Stromal cell of bone marrow (primary cell): Measurements from ENCODE around the gene GLIPR1L2.
A peak's percentile ranks its signal among the peaks of the same experiment; 100 is the strongest.
"Not testable (repeated sequence)": the region's sequence is repeated elsewhere in the genome, so short reads cannot be mapped to it uniquely, and the experiment has no call there.

ENCODE experiments used
- DNase-seq: peaks from one replicate; pipeline ENCODE4 v3.0.0-alpha.2; 2012; ENCODE audit warnings: low read depth

GLIPR1L2 gene

DNA sequence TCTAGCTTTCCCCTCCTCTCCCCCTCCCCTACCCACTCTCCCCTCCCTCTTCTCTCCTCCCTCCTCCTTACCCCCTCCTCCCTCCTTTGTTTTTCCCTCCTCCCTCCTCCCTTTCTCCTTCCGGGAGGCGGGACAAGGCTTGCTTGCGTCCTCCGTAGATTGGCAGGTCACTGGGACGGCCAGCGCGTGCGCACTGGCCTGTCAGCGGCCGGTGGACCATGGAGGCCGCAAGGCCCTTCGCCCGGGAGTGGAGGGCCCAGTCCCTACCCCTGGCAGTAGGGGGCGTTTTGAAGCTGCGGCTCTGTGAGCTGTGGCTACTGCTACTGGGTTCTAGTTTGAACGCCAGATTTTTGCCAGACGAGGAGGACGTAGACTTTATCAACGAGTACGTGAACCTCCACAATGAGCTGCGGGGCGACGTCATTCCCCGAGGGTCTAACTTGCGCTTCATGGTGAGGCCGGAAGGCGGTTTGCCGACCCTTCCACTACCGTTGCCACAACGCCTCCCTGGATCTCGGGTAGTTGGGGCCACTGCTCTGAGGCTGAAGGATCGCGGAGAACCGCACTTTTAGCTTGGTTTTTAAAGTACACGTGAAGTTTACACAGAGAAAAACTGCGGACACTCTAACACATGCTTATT, at the start of gene GLIPR1L2:
Gene GLIPR1L2 (plus strand): TSS at position 191 of the 640 bp plus-strand sequence. CDS start 28 bp downstream, at position 219.
- DNase-seq, result peak; percentile 97

DNA sequence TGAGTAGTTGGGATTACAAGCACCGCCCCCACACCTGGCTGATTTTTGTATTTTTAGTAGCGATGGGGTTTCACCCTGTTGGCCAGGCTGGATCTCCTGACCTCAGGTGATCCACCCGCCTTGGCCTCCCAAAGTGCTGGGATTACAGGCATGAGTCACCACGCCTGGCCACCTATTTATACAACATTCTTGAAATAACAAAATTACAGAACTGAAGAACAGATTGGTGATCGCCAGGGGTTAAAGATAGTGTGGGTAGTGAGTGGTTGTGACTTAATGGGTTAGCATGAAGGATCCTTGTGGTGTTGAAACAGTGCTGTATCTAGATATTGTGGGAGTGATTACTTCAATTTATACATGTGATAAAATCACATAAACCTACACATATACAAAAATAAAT, 49.0 kb upstream of the GLIPR1L2 start:
- no peak for DNase-seq

DNA sequence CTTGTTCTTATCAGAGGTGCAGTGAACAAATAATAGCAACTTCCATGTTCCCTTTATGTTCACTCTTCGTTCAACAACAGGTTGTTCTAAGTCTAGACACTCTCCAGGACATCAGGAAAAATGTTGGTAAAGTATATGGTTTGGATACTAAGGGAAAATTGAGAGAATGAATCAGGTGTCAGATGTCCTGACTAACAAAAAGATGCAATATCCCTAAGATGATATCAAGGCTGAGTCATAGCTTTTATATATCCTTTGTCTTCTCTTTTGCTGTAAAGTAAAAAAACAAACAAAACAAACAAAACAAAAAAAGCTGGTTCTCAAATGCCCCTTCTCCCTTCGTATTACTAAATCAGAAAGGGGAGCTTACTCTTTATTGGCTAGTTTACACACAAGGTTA, 45.4 kb upstream of the GLIPR1L2 start:
- DNase-seq, result no peak

DNA sequence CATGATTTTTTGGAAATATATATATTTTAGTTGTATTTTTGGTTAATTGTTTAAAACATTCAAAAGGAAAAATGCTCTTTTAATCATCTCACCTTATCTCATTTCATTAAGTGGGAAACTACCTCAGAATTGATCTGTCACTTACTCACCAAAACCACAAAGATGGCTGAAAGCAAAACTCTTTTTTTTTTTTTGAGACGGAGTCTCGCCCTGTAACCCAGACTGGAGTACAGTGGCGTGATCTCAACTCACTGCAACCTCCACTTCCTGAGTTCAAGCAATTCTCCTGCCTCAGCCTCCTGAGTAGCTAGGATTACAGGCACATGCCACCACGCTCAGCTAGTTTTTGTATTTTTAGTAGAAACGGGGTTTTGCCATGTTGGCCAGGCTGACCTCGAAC, 44.7 kb upstream of the GLIPR1L2 start:
- not testable (repeated sequence) for DNase-seq

DNA sequence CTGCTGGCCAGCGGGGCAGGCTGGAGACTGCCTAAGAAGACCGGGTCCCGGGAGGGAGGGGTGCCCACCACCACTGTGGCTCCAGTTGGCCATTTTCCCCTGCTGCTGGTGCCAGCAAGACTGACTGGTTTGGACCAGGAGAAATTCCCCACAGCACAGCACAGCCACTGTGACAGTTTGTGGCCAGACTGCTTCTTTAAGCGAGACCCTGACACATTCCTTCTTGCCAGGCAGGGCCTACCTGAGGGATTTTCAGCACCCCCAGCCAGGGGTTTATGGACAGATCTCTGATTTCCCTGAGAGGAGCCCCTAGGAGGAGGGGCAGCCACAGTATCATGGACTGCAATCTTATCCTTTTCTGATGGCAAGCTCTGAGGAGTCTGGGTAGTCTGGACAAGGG, 40.9 kb upstream of the GLIPR1L2 start:
- DNase-seq, result no peak

DNA sequence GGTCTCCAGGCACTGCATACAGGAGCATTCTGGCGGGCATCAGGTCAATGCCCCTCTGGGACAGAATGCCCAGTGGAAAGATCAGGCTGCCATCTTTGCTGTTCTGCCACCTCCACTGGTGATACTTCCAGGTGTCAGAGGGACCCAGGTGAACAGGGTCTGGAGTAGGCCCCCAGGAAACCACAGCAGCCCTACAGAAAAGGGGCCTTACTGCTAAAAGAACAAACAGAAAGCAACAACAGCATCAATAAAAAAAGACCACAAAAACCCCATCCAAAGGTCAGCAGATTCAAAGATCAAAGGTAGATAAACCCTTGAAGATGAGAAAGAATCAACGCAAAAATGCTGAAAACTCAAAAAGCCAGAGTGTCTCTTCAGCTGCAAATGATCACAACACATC, 40.5 kb upstream of the GLIPR1L2 start:
- no peak for DNase-seq

DNA sequence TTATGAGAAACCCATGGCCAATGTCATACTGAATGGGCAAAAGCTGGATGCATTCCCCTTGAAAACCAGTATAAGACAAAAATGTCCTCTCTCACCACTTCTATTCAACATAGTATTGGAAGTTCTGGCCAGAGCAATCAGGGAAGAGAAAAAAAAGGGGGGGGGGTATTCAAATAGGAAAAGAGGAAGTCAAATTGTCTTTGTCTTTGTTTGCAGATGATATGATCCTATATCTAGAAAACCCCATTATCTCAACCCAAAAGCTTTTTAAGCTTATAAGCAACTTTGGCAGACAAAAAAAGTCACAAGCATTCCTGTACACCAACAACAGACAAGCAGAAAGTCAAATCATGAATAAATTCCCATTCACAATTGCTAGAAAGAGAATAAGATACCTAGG, 36.9 kb upstream of the GLIPR1L2 start:
- no peak for DNase-seq

DNA sequence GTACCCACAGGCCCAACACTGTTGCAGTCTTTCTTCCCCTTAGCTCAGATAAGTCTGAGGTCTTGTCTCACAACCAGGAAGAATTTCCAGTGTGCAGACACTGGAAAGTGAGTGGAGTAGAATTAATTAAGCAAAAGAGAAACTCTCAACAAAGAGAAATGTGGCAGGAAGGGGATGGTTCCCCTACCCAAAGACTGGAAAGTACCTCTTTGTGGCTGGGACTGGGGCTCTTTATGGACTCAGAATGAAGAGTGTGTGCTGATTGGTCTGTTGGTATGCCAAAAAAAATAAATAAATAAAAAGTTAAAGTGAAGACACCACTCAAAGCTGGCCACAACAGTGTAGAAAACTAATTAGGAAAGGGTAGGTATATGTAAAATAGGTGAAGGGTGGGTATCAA, 30.0 kb upstream of the GLIPR1L2 start:
- DNase-seq, result no peak

DNA sequence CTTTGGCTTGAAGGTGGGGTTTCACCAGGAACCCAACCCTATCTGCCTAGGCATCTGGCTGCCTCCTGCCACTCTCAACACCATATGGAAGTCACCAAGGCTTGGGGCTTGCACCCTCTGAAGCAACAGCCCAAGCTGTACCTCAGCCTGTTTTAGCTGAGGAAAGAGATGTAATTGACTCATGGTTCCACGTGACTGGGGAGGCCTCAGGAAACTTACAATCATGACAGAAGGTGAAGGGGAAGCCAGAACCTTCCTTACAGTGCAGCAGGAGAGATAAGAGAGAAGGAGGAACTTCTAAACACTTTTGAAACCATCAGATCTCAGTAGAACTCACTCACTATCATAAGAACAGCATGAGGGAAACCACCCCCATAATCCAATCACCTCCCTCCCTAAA, 29.5 kb upstream of the GLIPR1L2 start:
- no peak for DNase-seq

DNA sequence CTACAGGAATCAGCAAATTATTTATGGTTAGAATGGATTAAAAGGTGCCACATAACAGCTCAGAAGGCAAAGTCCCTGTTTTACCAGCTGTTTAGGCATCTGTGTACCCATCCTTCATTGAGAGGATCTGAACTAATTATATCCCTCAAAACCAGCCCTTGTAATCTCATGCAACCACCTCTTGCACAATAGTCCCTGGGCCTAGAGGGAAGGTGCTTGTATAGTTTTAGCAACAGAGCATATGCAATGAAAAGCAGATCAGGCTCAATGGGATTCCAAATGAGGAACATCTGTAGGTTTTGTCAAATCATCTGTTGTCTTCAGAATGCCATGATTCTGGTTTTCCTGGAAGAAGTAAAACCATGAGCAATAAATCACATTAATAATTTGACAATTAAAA, 26.0 kb upstream of the GLIPR1L2 start:
- DNase-seq, result no peak

DNA sequence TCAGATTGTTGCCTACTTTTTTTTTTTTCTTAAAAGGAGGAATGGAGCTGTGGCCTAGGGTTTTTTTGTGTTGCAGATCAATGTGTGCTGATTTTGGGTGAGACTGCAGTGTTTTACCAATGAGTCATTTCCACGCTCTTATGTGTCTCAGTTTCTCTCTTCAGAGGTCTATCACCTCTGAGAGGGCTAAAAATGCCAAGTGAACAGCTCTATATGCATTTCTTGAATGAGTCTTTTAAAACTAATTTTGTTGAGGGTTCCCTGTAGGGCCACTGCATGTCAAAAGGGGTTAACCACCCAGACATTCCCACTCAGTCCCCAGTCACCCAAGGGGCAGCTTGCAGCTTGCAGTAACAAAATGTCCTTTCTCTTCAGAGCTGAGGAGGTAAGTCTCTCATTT, 24.3 kb upstream of the GLIPR1L2 start:
- DNase-seq, result no peak

DNA sequence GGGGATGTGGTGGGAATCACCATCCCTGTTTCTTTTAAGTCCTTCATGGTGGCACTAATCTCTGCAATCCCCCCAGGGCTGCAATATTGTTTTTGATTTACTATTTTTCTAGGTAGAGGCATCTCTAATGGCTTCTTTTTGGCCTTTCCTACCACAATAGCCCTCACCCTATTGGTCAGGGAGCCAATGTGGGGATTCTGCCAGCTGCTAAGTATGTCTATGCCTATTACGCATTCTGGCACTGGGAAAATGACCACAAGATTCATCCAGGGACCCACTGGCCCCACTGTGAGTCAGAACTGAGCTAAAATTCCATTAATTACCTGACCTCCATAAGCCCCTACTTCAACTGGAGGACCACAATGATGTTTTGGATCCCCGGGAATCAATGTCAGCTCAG, 15.9 kb upstream of the GLIPR1L2 start:
- DNase-seq, result no peak

DNA sequence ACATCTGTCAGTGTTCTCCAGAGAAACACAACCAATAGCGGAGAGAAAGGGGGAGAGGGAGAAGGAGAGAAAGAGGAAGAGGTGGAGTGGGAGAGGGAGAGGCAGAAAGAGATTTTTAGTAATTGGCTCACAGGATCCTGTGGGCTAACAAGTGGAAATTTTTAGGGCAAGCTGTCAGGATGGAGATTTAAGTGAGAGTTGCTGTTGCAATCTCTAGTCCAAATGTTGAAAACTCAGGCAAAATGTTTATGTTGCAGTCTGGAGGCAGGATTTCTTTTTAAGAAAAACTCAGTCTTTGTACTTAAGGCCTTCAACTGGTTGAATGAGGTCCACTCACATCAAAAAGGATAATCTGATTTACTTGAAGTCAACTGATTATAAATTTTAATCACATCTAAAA, 12.5 kb upstream of the GLIPR1L2 start:
- DNase-seq, result peak; percentile 38

DNA sequence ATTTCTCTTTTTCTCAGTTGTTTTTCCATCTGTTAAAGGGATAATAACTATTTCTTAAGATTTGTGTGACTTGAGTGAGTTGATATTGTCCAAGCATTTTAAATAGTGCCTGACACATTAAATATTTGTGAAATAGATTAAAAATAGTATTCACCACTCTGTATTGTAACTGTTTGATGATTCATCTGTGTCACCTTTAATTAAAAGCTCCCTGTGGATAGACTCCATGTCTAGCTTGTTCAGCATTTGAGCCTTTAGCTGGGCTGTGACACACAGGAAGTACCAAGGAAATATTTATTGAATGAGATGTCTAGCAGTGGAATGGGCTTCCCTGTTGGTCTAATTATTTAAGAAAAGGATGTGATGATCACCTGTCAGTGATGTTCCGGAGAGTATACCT, 1.8 kb upstream of the GLIPR1L2 start:
- DNase-seq, result no peak

DNA sequence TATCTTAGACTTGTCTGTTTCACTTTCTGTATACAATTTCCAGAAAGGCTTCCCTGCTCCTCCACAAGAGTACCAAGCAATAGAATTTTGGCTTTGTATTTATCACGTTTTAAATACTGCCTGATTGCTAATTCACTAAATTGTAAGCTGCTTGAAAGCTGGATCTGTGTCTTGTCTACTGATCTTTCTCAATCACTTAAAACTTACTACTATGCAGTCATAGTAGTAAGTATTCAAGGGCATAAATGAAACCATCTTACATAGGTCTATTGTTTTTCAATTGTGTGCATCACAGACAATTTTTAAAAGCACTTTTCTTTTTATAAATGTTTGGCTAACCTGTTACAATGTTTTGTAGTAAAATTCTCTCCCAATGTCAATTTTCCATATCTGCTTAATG, 1.2 kb upstream of the GLIPR1L2 start:
- no peak for DNase-seq

DNA sequence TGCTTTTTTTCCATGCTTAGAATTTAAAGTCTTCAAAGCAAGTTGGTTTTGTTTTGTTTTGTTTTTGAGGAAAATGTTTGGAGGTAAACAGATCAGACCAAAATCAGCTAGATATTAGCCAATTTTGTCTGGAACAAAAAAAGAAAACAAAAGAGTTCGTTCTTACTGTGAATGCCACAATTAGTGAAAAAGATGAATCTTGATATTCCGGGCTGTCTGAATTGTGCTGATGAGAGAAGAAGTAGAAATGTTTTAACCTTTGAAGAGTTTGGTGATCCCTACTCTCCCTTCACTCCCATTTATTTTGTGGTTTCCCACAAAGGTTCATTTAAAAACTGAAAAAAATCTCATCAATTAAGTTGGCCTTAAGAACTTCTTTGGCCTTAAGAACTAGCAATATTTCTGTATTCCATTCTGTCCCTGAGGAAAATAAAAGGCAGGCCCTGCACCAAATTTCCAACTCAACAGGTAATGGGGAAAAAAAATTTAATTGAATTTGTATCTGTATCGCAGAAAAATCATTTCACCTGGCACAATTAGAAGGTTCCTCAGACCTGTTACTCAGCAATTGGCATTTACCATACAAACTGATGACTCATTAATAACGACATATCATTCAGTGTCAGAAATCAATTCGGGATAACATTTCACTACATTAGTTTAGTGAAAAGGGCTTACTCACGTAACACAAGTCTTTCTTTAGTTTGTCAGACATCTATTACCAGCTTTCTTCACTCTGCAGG, 562 bp upstream of the GLIPR1L2 start:
- no peak for DNase-seq

DNA sequence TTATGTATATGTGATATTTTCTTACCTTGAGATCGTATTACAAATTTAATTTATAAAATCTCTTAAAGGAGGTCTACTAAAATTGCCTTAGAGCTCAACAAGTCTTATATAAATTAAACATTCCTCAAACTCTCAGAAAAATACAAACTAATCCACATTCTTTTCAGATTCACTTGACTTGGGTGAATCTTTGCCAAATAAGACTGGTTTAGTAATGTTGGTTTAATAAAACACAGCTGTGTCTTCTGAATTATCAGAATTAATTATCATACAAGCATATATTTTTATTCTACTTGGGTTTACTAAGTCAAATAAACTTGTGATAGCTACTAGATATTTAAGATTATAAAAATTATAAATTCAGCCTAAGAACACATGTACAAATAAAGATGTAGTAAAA, 13.3 kb downstream of the GLIPR1L2 start:
- no peak for DNase-seq

DNA sequence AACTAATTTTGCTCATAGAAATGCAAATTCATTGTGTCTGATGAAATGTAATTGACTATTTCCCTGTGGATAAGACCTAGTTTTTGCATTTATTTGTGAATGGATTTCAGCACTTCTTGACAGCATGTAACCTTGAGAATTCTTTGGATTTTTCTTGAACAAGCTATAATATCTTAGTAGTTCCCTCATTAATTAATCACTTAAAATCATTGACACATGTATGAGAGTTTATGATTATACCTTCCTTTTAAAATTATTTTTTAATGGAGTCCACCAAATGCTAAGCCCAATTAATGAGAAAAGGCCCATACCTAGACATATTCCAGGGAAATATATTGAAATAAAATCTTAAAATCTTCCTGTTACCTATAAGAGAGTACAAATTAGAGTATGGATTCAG, 16.8 kb downstream of the GLIPR1L2 start:
- DNase-seq, result no peak

DNA sequence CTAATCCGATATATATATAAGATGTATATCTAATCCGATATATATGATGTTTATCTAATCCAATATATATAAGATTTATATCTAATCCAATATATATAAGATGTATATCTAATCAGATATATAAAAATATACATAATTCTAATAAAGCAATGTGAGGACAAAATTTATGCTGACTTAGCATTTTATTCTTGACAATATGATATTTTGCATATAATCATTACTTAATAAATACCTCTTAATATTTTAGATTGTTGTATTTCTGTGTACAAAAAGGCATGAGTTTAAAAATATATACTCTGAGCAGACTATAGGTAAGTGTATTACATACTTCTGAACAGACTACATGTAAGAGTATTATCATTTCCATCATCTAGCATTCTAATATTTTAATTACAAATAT, 18.9 kb downstream of the GLIPR1L2 start:
- no peak for DNase-seq

DNA sequence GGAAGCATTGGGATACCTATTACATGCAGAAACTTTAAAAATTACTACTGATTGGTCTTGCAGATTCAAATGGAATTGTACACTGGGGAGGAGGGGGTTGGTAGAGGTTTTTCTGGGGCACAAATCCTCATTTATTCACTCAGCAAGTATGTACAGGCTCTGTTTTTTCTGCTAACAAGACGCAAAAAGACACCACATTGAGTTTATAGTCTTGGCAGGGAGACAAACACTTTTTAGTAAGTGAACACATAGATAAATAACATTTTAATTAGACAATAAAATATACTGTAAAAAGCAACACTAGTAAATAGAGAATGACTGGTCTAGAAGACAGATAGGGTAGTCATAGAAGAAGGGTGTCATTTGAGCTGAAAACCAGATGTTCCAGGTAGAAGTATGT, 23.8 kb downstream of the GLIPR1L2 start:
- DNase-seq, result no peak

DNA sequence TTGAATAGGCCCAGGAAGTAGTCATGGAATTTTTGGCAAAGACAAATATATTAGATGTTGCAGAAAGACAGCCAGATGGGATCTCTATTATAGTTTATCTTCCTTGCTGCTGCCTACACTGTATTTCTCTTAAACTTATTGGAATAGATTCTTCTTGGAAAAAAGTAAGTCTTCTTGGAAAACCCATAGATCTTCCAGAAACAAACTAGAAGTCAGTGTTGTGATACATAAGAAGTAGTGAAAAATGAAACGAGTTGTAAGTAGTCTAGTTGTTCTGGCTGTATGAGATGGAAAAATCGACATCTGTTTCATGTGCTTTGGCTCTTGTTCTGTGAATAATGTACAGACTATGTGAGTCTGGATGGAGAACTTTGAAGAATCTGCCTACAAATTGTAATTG, 29.0 kb downstream of the GLIPR1L2 start:
- DNase-seq, result no peak

DNA sequence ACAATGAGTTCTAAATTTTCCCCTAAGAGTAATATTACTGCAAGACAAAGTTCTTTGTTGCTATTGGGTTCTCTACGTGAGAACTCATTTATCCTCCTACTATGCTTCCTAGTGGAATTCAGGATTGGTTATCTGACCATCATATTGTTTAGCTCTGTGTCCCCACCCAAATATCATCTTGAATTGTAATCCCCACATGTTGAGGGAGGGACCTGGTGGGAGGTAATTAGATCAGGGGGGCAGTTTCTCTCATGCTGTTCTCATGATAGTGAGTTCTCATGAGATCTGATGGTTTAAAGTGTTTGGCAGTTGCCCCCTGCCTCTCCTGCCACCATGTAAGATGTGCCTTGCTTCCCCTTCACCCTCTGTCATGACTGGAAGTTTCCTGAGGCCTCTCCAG, 36.6 kb downstream of the GLIPR1L2 start:
- DNase-seq, result no peak

DNA sequence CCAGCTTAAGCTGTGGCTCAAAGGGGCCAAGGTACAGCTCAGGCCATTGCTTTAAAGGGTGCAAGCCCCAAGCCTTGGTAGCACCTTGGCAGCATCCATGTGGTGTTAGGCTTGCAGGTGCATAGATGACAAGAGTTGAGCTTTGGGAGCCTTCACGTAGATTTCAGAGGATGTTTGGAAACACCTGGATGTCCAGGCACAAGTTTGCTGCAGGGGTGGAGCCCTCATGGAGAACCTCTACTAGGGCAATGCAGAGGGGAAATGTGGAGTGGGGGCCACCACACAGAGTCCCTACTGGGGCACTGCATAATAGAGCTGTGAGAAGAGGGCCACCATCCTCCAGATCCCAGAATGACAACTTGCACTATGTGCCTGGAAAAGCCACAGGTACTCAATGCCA, 37.9 kb downstream of the GLIPR1L2 start:
- no peak for DNase-seq

DNA sequence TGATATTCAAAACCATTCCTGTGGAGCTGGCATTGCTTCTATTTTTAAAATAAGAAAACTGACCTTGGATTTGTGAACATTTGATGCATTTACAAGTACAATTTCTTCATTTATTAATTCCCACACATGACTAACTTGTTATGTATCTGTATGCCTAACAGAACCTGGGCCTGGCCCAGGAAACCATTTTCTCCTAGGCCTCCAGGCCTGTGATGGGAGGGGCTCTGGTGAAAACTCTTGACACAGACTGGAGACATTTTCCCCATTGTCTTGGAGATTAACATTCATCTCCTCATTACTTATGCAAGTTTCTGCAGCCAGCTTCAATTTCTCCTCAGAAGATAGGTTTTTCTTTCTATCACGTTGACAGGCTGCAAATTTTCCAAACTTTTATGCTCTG, 42.0 kb downstream of the GLIPR1L2 start:
- DNase-seq, result no peak
